Esophagus (tissue), 2 donors: ENCODE data around the gene TAF4B. TPM values are rescaled to one million over a fixed set of nuclear protein-coding genes. Genes with fewer than 3 reads are reported as not detected.

Source experiments
- H3K27ac ChIP-seq, 2 donors: one replicate each; pipeline ENCODE4 v1.5.1; 2013; ENCODE audit warnings: low read depth in 2 of 2, mild to moderate bottlenecking in 2 of 2, inconsistent platforms in 1 of 2, low read length in 1 of 2, moderate library complexity in 1 of 2
- H3K27me3 ChIP-seq, 2 donors: one replicate each; pipeline ENCODE4 v1.6.1; 2013; ENCODE audit warnings: low read length in 2 of 2, control low read depth in 1 of 2, mild to moderate bottlenecking in 1 of 2; ENCODE audit not compliant: insufficient read depth in 2 of 2, control insufficient read depth in 1 of 2
- H3K36me3 ChIP-seq, 2 donors: one replicate each; pipeline ENCODE4 v1.6.1; 2013; ENCODE audit warnings: low read length in 1 of 2; ENCODE audit not compliant: control insufficient read depth in 2 of 2, insufficient read depth in 2 of 2
- H3K4me1 ChIP-seq, 2 donors: one replicate each; pipeline ENCODE4 v1.6.1; 2013; ENCODE audit warnings: low read length in 1 of 2; ENCODE audit not compliant: control insufficient read depth in 2 of 2, insufficient read depth in 2 of 2
- H3K4me3 ChIP-seq, 2 donors: one replicate each; pipeline ENCODE4 v1.5.1; 2013; ENCODE audit warnings: low read length in 2 of 2, mild to moderate bottlenecking in 2 of 2, low read depth in 1 of 2, moderate library complexity in 1 of 2
- H3K9me3 ChIP-seq, 2 donors: one replicate each; pipeline ENCODE4 v1.6.1; 2013; ENCODE audit warnings: mild to moderate bottlenecking in 2 of 2, low read depth in 1 of 2, low read length in 1 of 2, moderate library complexity in 1 of 2; ENCODE audit not compliant: control insufficient read depth in 2 of 2, insufficient read depth in 1 of 2
- WGBS, 2 donors: extraction: QIAGEN DNeasy Blood & Tissue Kit; methylation state at CpG; one replicate each; pipeline ENCODE4 v1.1.7; 2013; 5-methylcytosine and 5-hydroxymethylcytosine counted together
- polyA plus RNA-seq, 2 donors: library from polyadenylated mRNA; stranded (reverse); fragments of 200-250 nt; gene quantifications; one replicate each; pipeline ENCODE4 v1.2.3, GENCODE V29; 2013
- donor health status: healthy with polysubstance abuse.
- donor health status: Bipolar disorder and iron deficiency.

The TAF4B gene
- polyA plus RNA-seq, 2 donors = 1.8 to 2.0 TPM

DNA sequence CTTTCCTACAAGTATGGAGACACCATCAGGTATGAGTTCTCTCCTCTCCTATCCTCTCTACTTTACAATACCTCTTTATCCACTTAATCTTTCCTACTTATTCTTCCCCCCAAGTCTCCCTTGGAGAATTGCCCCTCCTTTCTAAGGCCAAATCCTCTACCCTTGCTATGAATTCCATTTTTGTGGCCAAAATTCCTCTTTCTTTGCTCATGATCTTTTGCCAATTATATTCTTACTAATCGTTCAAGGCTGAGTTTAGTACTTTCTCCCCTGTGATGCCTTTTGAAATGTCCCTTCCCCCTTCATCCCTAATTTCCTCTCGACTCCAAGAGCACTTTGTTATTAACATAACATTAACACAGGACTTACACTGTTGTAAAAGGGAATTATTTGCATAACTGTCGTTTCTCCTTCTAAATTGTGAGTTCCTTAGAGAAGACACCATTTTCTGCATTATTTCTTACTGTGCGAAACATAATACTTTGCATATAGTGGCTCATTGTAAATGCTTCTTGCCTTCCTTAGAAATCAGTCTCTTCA lies 188.7 kb downstream of the TAF4B start:
- H3K27ac ChIP-seq = no peak overlapping the region
- H3K27me3 ChIP-seq = no peaks in the 10 kb centered on the region
- no peak overlapping the region for H3K4me3 ChIP-seq
- no peaks in the 10 kb centered on the region for H3K9me3 ChIP-seq
- no peaks in the 10 kb centered on the region for H3K36me3 ChIP-seq
- WGBS, 2 donors = 54 to 59% methylated on average over 4 of the region's 4 CpGs
- no peaks in the 10 kb centered on the region for H3K4me1 ChIP-seq

DNA sequence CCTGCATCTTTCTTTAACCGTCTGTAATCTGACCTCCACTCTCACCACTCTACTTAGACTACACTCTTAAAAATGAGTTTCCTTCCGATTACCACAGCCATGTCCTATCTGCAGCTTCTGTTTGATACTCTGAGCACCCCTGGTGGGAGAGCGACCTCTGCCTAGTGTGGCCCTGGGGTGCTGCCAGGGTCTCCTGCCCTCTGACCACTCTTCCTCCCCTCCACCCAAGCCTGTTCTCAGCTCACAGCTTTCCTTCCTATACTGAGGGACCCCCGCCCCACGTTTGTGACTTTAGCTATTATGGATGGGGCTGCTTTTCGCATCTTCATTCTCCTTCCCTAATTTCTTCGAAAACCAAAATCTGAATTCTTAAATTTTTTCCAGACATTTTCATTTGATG lies 189.4 kb downstream of the TAF4B start:
- no peak overlapping the region for H3K4me3 ChIP-seq
- no peaks in the 10 kb centered on the region for H3K4me1 ChIP-seq
- WGBS, 2 donors = 80 to 84% methylated on average over 7 of the region's 7 CpGs
- H3K27me3 ChIP-seq = no peaks in the 10 kb centered on the region
- H3K27ac ChIP-seq = no peak overlapping the region
- no peaks in the 10 kb centered on the region for H3K9me3 ChIP-seq
- no peaks in the 10 kb centered on the region for H3K36me3 ChIP-seq

DNA sequence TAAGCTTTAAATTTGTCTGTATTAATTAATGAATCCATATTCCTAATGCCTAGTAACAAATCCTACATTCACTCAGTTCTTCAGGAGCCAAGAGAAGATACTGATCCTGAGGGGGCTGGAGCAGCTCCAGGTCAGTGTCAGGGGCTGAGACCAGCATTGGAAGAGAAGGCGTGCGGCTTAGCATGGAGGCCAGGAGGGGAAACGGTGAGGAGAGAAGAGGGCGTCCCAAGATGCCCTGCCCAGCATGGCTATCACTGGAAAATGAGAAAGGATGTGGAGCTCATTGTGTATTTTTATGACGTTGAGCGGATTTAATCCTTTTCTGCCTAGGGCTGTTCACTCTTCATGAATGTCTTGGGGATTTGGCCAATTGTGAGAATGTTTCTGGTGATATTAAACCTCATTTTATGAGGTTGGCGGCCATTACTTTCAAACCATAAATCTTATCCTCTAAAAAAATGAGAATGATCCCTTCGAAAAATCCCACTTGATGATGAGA lies 190.5 kb downstream of the TAF4B start:
- Histone ChIP-seq H3K9me3 (no peaks in the 10 kb centered on the region), H3K27me3 (no peaks in the 10 kb centered on the region), H3K27ac (no peak overlapping the region), H3K4me3 (no peak overlapping the region), H3K4me1 (no peaks in the 10 kb centered on the region), H3K36me3 (no peaks in the 10 kb centered on the region)
- WGBS, 2 donors = 86 to 94% methylated on average over 8 of the region's 8 CpGs

DNA sequence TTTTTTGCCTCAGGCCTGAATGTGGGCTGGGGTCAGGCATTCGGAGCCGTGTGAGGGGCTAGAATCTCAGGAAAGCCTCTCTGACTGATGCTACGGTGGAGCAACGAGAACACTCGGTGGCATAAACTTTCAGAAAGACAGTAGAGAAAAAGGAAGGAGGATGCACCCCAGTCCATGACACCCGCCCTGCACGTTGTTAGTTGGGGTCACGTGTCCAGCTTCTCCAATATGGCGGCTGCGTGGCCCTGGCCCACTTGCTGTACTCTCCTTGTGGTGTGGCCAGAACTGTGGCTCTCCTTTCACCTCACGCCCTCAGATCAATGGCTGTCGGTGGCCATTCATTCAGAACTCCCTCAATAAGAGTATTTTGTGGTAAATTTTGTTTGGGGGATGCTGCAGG lies 190.9 kb downstream of the TAF4B start:
- WGBS, 2 donors = 94 to 96% methylated on average over 12 of the region's 12 CpGs
- H3K9me3 ChIP-seq = no peaks in the 10 kb centered on the region
- H3K4me1 ChIP-seq = no peaks in the 10 kb centered on the region
- no peaks in the 10 kb centered on the region for H3K36me3 ChIP-seq
- no peak overlapping the region for H3K4me3 ChIP-seq
- no peaks in the 10 kb centered on the region for H3K27me3 ChIP-seq
- no peak overlapping the region for H3K27ac ChIP-seq

DNA sequence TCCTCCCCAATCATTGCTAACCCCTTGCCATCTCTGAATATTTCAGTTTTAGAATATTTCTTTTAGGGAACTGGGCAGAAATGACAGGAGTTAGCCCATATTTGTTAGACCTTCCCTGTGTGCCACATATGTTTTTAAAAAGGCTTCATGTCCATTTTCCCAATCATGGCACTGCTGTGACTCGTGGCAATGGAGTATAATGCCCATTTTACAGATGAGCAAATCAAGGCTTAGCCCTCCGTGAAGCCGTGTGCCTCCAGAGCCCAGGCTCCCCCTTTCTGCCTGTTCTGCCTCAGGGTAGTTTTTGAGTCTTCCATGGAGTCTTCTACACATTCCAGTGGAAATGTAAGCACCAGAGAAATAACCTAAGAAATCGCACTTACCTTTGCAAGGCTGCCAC lies 192.0 kb downstream of the TAF4B start:
- Histone ChIP-seq H3K27me3 (no peaks in the 10 kb centered on the region), H3K9me3 (no peaks in the 10 kb centered on the region), H3K4me3 (no peak overlapping the region), H3K27ac (no peak overlapping the region), H3K4me1 (no peaks in the 10 kb centered on the region), H3K36me3 (no peaks in the 10 kb centered on the region)
- 90 to 92% methylated on average over 4 of the region's 4 CpGs for WGBS, 2 donors

GRCh38 chr18:26419746-26420145 lies 193.5 kb downstream of the TAF4B start:
- Histone ChIP-seq H3K36me3 (no peaks in the 10 kb centered on the region), H3K9me3 (no peaks in the 10 kb centered on the region), H3K4me3 (no peak overlapping the region), H3K4me1 (no peaks in the 10 kb centered on the region), H3K27me3 (no peaks in the 10 kb centered on the region), H3K27ac (no peak overlapping the region)
- WGBS, 2 donors = 73 to 78% methylated on average over 9 of the region's 9 CpGs

- no peaks in the 10 kb centered on the region for H3K9me3 ChIP-seq
- 82 to 94% methylated on average over 6 of the region's 6 CpGs for WGBS, 2 donors
- H3K27ac ChIP-seq = no peak overlapping the region
- H3K4me3 ChIP-seq = no peak overlapping the region
- H3K36me3 ChIP-seq = no peaks in the 10 kb centered on the region
- no peaks in the 10 kb centered on the region for H3K4me1 ChIP-seq
- H3K27me3 ChIP-seq = no peaks in the 10 kb centered on the region
Observed at GRCh38 chr18:26421503-26421902, 195.3 kb downstream of the TAF4B start.

DNA sequence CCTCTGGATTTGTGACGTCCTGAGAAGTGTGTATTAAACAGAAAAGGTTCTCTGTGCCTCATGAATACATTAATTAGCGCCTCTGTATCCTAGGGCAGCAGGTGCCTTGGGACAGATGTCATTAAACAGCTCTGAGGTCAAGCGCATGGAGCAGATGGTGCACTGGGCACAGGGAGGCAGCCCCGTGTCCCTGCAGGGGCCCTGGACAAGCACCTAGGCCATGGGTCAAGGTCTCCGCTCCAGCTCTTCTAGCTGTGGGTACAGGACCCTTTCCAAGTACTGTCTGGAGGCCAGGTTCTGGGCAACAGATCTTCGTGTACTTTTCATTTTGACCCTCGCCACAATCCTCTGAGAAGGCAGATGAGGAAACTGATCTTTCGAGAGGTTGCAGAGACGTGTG lies 195.7 kb downstream of the TAF4B start:
- WGBS, 2 donors = 84 to 90% methylated on average over 9 of the region's 9 CpGs
- H3K27ac ChIP-seq = no peak overlapping the region
- H3K36me3 ChIP-seq = no peaks in the 10 kb centered on the region
- no peaks in the 10 kb centered on the region for H3K4me1 ChIP-seq
- H3K9me3 ChIP-seq = no peaks in the 10 kb centered on the region
- H3K27me3 ChIP-seq = no peaks in the 10 kb centered on the region
- no peak overlapping the region for H3K4me3 ChIP-seq

DNA sequence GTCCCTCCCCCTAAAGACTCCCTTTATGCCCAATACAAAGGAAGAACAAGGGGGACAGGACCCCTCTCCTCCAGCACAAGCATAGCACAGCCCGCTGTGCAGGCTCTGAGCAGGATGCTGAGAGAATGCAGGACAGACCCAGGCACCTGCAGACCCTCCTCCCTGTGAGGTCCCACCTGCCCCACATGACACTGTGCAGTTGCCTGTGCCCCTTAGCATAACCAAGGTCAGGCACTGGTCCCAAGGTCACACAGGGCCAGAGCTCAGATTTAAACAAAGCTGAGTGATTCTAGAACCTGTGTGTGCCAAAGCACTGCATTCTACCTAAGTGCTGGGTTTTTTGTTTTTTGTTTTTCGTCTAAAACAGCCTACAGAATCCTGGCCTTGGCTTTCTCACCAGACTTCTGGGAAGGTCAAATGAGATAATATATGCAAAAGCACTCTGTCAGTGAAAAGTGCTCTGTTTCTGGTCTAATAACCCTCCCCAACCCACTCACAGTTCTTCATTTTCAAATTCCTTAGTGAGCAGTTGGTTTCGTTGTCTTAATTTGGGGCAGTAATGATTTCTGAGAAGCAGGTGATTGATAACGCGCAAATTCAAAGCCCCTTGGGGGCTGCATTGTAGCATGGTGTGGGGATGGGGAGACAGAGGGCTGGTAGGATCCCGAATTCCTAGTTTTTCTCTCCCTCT lies 196.4 kb downstream of the TAF4B start:
- Histone ChIP-seq H3K27me3 (no peaks in the 10 kb centered on the region), H3K36me3 (no peaks in the 10 kb centered on the region), H3K4me3 (no peak overlapping the region), H3K4me1 (no peaks in the 10 kb centered on the region), H3K27ac (no peak overlapping the region), H3K9me3 (no peaks in the 10 kb centered on the region)
- WGBS, 2 donors = 85 to 90% methylated on average over 6 of the region's 6 CpGs
